HPDE6-E6E7 (cell line): ENCODE results near the gene PRR30.

Source experiments
- DNase-seq: peaks from one replicate; pipeline ENCODE4 v3.0.0; 2011; ENCODE audit warnings: missing footprints; ENCODE audit errors: extremely low spot score

The PRR30 gene

GRCh38 chr2:27097341-27097740 lies 41.9 kb downstream of the PRR30 start:
- DNase-seq = no peak

DNA sequence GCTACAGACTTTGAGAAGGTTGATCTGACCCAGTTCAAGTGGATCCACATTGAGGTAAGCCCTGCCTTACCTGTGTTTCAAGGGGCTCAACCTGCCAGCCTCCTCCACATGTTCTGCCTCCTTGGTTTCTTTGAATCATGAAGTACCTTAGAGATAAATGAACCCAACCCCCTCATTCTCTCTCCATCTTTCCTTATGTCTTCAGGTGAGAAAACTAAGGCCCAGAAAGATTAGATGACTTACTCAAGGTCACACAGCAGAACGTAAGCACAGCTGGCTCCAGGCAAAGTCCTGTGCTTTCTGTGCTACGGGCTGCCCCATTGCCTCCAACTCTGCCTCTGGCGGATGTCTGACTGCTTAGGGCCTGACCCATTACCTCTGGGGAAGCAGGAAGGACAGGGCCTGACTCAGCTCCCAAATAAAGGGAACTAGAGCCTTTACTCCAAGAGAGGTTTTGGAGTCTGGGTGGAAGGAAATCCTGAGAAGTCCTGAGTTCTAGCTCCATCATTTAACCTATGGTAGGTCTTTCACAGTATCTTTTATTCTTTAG lies 42.4 kb downstream of the PRR30 start:
- no peak for DNase-seq

- peak; percentile 69 for DNase-seq
These were observed 43.2 kb downstream of the PRR30 start for GRCh38 chr2:27095745-27096651.

- no peak for DNase-seq
These were observed 43.8 kb downstream of the PRR30 start for GRCh38 chr2:27095427-27095744.

DNA sequence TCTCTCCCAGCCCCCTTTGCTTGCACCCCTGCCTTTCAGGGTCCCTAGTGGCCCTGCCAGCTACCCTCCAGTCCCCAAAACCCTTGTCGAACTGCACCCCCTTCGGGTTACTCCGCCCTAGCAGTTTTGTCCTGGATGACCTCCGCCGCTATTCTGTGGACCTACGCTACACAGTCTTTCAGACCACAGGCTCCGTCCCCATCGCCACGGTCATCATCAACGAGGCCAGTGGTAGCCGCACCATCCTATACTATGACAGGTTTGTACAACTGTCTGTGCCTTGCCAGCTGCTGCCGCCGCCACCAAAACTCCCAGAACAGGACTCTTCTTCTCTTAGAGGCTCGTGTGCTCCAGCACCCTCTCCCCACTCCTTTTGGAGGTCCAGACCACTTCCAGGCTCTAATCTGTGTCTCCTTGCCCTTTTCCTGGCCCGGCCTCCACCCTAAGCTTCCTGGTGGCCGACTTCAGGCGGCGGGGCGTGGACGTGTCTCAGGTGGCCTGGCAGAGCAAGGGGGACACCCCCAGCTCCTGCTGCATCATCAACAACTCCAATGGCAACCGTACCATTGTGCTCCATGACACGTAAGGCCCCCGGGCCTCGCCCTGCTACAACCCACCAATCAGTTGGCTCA lies 44.7 kb downstream of the PRR30 start:
- no peak for DNase-seq

- DNase-seq = no peak
These were observed 45.5 kb downstream of the PRR30 start for GRCh38 chr2:27093430-27094352.

- DNase-seq = no peak
These were observed 46.3 kb downstream of the PRR30 start for GRCh38 chr2:27092696-27093429.

- no peak for DNase-seq
These were observed 47.2 kb downstream of the PRR30 start for GRCh38 chr2:27091746-27092695.

DNA sequence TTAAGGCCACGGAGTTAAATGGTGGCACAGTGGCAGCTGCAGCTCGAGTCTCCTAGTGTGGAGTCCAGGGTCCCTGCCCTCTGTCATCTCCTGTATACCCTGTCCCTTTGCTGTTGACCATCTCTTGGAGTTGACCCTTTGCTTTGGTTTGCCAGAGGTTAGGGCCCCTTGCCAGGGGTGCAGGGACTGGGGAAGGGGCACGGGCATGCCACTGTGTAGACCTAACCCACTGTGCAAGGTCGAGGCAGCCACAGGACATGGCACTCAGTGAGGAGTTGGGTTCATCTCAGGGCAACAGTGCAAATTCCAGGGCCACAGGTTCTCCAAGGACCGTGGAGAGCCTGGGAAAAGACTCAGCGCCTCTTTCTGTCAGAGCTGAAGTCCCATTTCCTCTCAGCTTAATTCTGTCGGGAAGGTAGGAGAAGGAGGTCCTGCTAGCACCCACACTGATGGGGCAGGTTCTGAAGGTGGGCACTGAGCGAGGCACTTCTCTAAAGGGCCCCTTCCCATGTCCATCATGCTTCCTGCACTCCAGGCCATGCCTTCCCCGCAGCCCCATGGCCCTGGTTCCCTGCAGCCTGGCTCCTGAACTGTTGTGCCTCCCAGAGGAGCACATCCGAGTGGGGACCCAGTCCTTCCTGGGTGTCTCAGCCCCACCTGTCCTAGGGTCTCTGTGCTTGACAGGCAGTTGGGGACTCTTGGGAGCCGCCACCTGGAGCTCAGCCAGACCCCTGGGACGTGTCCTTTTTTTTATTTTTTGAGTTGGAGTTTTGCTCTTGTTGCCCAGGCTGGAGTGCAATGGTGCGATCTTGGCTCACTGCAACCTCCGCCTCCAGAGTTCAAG lies 49.9 kb downstream of the PRR30 start:
- no peak for DNase-seq

DNA sequence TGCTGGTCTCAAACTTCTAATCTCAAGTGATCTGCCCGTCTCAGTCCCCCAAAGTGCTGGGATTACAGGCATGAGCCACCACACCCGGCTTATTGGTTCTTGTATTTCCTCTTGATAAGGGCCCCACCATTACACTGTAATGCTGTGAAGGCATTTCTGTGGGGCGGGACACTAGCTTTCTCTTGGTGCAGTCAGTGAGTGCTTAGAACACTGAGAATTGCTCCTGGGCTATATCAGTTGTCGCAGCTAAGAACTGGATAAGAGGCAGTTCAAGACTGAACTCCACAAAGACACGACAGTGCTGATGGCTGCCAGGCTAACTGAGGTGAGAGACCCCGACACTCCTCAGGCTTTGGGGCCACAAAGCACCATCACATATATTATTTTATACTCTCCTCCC lies 50.6 kb downstream of the PRR30 start:
- DNase-seq = no peak

DNA sequence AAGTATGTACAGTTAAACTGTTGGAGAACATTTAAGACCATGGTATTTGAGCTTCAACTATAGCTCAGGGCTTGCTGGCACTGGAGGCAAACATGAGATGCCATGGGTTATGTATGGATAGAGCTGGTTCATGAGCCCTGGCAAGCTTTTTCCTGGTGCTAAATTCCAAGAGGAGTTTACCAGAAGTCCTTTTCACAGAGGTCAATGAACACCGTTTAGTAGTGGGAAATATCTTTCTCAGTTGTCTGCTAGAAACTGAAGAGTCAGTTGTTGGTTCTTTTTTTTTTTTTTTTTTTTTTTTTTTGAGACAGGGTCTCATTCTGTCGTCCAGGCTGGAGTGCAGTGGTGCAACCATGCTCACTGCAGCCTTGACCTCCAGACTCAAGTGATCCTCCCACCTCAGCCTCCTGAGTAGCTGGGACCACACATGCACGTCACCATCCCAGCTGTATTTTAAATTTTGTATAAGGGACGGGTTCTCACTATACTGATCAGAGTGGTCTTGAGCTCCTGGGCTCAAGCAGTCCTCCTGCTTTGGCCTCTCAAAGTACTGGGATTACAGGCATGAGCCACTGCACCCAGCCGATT lies 51.3 kb downstream of the PRR30 start:
- DNase-seq = no peak
